ENCODE results near the gene KISS1.

Gene KISS1

GRCh38 chr1:204141131-204141530 lies 55.2 kb downstream of the KISS1 start:
- no peak for TF ChIP-seq SIN3A (IDR thresholded peaks at IDR 0.05; ENCODE audit: borderline replicate concordance, insufficient read depth, low read length)
- TF ChIP-seq REST (IDR thresholded peaks at IDR 0.05; ENCODE audit: insufficient read depth in 1 of 2, low read depth in 2 of 2, low read length in 2 of 2), result no peak
- TF ChIP-seq TAF1 (IDR thresholded peaks at IDR 0.05; ENCODE audit: borderline replicate concordance, insufficient read depth, low read length), result no peak
- TF ChIP-seq POLR2AphosphoS5 (IDR thresholded peaks at IDR 0.05; ENCODE audit: low read depth, low read length), result no peak
- TF ChIP-seq FOXP2 (optimal IDR thresholded peaks at IDR 0.05; ENCODE audit: borderline replicate concordance, extremely low read depth, extremely low read length, insufficient read depth), result no peak
